ENCODE results near the gene FTSJ3. TPM values are rescaled to one million over a fixed set of nuclear protein-coding genes. Genes with fewer than 3 reads are reported as not detected.

The FTSJ3 gene
- total and polyA plus RNA-seq, 10 of the 15 experiments (the other 5 are each of a cell fraction or from before 2014, with no cell fraction given): 17.2 to 79.2 (median 50.4) TPM

DNA sequence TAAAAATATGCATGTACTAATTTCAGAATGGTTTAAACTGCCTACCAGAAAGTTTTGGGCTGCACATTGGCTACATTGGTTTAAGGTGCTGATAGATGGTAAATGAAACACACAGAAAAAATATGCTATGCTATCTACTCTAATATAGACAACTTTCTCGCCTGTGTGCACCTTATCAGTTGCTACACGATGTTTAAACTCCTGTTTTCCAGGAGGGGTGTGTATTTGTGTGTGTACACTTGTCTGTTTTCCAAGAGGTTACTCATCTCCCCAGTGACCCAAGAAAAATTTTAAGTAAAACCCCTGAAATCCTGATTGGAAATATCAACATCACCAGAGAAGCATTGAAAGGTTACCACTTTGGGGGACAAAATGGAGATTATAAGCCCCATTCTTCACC is 21.9 kb downstream of the FTSJ3 start:
- DNase-seq (ENCODE audit: low read depth, low spot score) (no peak), ATAC-seq (no peak), FAIRE-seq (no peak)
- H3K27ac ChIP-seq (ENCODE audit: control insufficient read depth, insufficient read depth): no peak overlapping the region
- H4K20me1 ChIP-seq (ENCODE audit: control insufficient read depth, insufficient read depth): no peaks in the 10 kb centered on the region
- TF ChIP-seq ZBED1 (IDR thresholded peaks at IDR 0.05; ENCODE audit: borderline replicate concordance) (no peak), KAT2A (conservative IDR thresholded peaks at IDR 0.05; ENCODE audit: control insufficient read depth, low read depth, low read length) (no peak), PAX8 (IDR thresholded peaks at IDR 0.05) (no peak), ESRRA (IDR thresholded peaks at IDR 0.05; ENCODE audit: low read length) (no peak), NFXL1 (IDR thresholded peaks at IDR 0.05; ENCODE audit: borderline replicate concordance) (no peak), TAF1 (IDR thresholded peaks at IDR 0.05; ENCODE audit: borderline replicate concordance, low read depth, low read length) (no peak), POLR2AphosphoS5 (IDR thresholded peaks at IDR 0.05; ENCODE audit: low read length) (no peak)
- TF ChIP-seq, protein P1, sequence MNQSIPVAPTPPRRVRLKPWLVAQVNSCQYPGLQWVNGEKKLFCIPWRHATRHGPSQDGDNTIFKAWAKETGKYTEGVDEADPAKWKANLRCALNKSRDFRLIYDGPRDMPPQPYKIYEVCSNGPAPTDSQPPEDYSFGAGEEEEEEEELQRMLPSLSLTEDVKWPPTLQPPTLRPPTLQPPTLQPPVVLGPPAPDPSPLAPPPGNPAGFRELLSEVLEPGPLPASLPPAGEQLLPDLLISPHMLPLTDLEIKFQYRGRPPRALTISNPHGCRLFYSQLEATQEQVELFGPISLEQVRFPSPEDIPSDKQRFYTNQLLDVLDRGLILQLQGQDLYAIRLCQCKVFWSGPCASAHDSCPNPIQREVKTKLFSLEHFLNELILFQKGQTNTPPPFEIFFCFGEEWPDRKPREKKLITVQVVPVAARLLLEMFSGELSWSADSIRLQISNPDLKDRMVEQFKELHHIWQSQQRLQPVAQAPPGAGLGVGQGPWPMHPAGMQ (IDR thresholded peaks at IDR 0.05; ENCODE audit: borderline replicate concordance): no peak
- TF ChIP-seq, protein P2, sequence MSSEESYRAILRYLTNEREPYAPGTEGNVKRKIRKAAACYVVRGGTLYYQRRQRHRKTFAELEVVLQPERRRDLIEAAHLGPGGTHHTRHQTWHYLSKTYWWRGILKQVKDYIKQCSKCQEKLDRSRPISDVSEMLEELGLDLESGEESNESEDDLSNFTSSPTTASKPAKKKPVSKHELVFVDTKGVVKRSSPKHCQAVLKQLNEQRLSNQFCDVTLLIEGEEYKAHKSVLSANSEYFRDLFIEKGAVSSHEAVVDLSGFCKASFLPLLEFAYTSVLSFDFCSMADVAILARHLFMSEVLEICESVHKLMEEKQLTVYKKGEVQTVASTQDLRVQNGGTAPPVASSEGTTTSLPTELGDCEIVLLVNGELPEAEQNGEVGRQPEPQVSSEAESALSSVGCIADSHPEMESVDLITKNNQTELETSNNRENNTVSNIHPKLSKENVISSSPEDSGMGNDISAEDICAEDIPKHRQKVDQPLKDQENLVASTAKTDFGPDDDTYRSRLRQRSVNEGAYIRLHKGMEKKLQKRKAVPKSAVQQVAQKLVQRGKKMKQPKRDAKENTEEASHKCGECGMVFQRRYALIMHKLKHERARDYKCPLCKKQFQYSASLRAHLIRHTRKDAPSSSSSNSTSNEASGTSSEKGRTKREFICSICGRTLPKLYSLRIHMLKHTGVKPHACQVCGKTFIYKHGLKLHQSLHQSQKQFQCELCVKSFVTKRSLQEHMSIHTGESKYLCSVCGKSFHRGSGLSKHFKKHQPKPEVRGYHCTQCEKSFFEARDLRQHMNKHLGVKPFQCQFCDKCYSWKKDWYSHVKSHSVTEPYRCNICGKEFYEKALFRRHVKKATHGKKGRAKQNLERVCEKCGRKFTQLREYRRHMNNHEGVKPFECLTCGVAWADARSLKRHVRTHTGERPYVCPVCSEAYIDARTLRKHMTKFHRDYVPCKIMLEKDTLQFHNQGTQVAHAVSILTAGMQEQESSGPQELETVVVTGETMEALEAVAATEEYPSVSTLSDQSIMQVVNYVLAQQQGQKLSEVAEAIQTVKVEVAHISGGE (CRISPR knock-in tag; IDR thresholded peaks at IDR 0.05): no peak
- TF ChIP-seq, protein P3, sequence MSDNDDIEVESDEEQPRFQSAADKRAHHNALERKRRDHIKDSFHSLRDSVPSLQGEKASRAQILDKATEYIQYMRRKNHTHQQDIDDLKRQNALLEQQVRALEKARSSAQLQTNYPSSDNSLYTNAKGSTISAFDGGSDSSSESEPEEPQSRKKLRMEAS (IDR thresholded peaks at IDR 0.05; ENCODE audit: low read depth, low read length): no peak
- TF ChIP-seq, protein P4, sequence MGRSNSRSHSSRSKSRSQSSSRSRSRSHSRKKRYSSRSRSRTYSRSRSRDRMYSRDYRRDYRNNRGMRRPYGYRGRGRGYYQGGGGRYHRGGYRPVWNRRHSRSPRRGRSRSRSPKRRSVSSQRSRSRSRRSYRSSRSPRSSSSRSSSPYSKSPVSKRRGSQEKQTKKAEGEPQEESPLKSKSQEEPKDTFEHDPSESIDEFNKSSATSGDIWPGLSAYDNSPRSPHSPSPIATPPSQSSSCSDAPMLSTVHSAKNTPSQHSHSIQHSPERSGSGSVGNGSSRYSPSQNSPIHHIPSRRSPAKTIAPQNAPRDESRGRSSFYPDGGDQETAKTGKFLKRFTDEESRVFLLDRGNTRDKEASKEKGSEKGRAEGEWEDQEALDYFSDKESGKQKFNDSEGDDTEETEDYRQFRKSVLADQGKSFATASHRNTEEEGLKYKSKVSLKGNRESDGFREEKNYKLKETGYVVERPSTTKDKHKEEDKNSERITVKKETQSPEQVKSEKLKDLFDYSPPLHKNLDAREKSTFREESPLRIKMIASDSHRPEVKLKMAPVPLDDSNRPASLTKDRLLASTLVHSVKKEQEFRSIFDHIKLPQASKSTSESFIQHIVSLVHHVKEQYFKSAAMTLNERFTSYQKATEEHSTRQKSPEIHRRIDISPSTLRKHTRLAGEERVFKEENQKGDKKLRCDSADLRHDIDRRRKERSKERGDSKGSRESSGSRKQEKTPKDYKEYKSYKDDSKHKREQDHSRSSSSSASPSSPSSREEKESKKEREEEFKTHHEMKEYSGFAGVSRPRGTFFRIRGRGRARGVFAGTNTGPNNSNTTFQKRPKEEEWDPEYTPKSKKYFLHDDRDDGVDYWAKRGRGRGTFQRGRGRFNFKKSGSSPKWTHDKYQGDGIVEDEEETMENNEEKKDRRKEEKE (IDR thresholded peaks at IDR 0.05): no peak
- TF ChIP-seq, protein P5, sequence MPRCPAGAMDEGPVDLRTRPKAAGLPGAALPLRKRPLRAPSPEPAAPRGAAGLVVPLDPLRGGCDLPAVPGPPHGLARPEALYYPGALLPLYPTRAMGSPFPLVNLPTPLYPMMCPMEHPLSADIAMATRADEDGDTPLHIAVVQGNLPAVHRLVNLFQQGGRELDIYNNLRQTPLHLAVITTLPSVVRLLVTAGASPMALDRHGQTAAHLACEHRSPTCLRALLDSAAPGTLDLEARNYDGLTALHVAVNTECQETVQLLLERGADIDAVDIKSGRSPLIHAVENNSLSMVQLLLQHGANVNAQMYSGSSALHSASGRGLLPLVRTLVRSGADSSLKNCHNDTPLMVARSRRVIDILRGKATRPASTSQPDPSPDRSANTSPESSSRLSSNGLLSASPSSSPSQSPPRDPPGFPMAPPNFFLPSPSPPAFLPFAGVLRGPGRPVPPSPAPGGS (IDR thresholded peaks at IDR 0.05; ENCODE audit: borderline replicate concordance, insufficient read depth, low read depth, low read length, poor library complexity, severe bottlenecking): no peak
- WGBS (ENCODE audit: insufficient coverage, insufficient replicate concordance, low lambda C conversion rate, missing lambda C conversion rate): 73% methylated on average over 2 of the region's 2 CpGs
- H3K27me3 ChIP-seq (replicated peaks in 1 of 2; ENCODE audit: control insufficient read depth in 2 of 2, insufficient read depth in 2 of 2, low read length in 1 of 2): no peaks in the 10 kb centered on the region
- in situ Hi-C loops (cut with MboI) (no loop called here), intact Hi-C loops (cut with micrococcal nuclease; ENCODE audit: unreplicated experiment) (no loop called here)
- ChIA-PET POLR2A (interaction anchor here (1.0 kb wide), 1 partner anchor 23 kb away, joined by 4 read pairs; no protein-coding TSS in a partner anchor), SMC1A (ENCODE audit: uncharacterized antibody, unreplicated experiment) (no interaction called here), CTCF (no interaction called here), RAD21 (ENCODE audit: unreplicated experiment) (interaction anchor here (1.2 kb wide), 1 partner anchor 43 kb away, joined by 3 read pairs; no protein-coding TSS in a partner anchor)
- H2AFZ ChIP-seq (ENCODE audit: control insufficient read depth, low read depth, low read length): no peak overlapping the region
- peaks cover 0 to 39% of the 10 kb centered on the region in 2 experiments for H3K36me3 ChIP-seq (ENCODE audit: control insufficient read depth in 2 of 2, insufficient read depth in 2 of 2, low read length in 1 of 2)
- H3K4me2 ChIP-seq (ENCODE audit: control insufficient read depth, insufficient read depth): no peak overlapping the region
- no peak overlapping the region for H3K9ac ChIP-seq (ENCODE audit: control insufficient read depth, insufficient read depth, low read length)
- no peak overlapping the region for H3K4me3 ChIP-seq
- no peaks in the 10 kb centered on the region for H3K4me1 ChIP-seq (ENCODE audit: control insufficient read depth, insufficient read depth, low read length)
- no peaks in the 10 kb centered on the region for H3K9me3 ChIP-seq (replicated peaks; ENCODE audit: control insufficient read depth, insufficient read depth, low read length)
- H3K79me2 ChIP-seq (ENCODE audit: control insufficient read depth, insufficient read depth, low read length): no peaks in the 10 kb centered on the region
- BruUV-seq (replicated peaks): TSS peak; percentile 29
